GM10847 (cell line): ENCODE measurements around the gene DHRS9.

ENCODE experiments used
- POLR2A ChIP-seq: IDR thresholded peaks from 2 replicates; pipeline ENCODE4 v1.6.1; 2011; ENCODE audit not compliant: insufficient read length; ENCODE audit errors: extremely low read depth

DHRS9 gene

DNA sequence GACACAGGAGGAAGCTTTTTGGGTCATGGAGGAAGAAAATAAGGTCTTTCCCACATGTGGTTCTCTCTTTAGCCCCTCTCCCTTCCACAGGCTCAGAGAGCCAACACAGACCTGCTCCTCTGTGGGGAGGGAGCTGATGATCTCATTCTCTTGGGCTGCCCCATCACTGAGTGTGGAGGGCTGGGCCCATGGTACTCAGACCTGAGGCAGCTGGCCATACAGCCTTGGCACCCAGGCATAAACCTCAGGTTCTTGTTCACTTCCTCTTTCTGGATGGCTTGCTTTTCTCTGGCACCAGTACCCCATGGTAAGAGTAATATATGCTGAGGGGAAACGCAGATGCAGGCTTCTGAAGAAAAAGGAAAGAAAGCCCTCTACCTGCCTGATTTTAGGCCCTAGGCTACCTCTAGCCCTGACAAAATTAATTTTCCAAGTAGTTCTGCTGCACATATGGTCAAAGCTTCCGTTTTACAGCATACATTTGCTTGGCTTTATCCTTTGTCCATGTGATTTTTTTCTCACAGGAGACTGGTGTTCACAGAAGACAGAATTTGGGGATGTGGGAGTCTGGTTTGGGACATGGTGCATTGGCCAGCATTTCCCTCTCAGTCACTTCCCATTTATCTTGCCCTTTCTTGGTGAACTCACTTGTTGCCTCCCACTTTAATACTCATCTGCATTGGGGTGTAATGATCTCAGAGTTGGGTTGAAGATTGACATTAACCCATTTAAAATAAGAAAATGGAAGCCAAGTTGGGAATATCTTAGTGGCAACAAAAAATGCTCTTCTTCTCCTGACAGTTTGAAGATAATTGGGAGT, 11.1 kb downstream of the DHRS9 start:
- no peak for TF ChIP-seq POLR2A

DNA sequence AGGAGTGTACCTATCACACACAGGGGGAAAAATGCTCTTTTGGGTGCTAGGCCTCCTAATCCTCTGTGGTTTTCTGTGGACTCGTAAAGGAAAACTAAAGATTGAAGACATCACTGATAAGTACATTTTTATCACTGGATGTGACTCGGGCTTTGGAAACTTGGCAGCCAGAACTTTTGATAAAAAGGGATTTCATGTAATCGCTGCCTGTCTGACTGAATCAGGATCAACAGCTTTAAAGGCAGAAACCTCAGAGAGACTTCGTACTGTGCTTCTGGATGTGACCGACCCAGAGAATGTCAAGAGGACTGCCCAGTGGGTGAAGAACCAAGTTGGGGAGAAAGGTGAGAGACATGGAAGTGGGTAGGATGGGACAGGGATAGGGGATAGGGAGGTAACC, 12.2 kb downstream of the DHRS9 start:
- no peak for TF ChIP-seq POLR2A

DNA sequence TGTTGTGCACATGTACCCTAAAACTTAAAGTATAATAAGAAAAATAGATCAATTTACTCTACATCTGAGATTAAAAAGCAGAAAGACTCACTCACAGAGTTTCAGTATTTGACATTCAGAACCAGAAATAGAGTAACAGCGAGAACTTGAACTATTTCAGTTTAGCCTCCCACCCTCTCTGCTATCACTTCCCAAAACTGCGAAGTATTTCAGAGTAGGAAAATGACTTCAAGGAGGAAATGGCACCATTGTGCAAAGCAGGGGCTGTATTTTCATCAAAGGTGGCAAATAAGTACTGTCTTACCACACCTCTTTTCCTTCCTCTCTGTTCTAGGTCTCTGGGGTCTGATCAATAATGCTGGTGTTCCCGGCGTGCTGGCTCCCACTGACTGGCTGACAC, 13.6 kb downstream of the DHRS9 start:
- no peak for TF ChIP-seq POLR2A

DNA sequence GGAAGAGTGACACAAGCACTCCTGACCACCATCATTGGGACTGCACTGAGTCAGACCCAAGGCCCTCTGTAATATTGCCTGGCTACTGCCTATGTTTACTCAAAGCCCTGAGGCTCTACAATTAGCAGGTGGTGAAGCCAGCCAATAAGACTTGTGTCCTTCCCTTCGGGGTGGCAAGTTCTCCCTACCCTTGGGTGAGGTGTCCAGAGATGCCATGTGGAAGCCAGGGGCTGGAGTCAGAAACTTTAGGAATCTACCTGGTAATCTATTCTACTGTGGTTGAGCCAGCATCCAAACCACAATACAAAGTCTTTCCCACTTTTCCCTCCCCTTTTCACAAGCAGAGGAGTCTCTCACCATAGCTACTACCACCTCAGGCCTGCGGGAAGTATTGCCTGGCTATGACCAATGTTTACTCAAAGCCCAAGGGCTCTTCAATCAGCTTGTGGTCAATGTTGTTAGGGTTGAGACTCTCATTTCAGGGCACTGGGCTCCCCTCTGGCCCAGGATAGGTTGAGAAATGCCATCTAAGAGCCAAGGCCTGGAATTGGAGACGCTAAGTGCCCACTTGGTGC, 17.6 kb downstream of the DHRS9 start:
- no peak for TF ChIP-seq POLR2A

DNA sequence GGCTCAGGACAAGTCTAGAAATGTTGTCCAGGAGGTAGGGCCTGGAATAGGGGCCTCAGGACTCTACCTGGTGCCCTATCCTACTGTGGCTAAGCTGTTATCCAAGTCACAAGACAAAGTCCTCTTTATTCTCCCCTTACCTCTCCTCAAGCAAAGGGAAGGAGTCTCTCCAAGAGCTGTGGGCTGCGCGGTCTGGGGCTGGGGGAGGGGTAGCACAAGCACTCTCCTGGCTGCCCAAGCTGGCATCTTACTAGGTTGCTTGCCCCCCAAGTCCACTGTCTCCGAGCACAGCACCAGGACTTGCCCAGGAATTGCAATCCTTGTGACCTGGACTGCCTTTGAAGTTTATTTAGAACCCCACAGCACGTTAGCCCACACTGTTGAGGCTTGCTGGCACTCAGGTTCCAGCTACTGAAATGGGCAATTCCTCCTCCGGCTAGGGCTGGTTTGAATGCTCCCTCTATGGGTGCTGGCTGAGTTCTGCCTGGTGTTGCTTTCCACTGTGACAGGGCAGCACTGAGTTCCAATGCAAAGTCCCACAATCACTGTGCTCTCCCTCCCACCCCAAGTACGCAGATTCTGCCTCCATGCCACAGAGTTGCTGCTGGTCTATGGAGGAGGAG, 18.5 kb downstream of the DHRS9 start:
- TF ChIP-seq POLR2A, result no peak

DNA sequence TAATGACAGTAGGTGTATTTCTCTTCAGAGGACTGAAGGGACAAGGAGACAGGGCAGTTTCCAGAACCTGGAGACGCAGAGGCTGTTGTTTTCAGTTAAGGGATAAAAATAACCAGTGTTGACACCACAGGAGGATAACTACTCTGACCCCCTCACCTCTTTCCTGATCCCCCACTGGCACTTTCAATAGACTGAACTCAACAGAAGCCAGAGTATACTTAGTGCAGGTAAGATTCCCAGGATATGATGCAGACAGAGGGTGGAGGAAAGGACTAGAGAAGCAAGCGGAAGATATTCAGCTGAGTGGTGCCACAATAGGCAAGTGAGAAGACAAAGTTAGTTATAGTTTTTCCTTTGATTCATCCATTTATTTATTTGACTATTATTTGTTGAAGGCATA, 19.8 kb downstream of the DHRS9 start:
- no peak for TF ChIP-seq POLR2A

DNA sequence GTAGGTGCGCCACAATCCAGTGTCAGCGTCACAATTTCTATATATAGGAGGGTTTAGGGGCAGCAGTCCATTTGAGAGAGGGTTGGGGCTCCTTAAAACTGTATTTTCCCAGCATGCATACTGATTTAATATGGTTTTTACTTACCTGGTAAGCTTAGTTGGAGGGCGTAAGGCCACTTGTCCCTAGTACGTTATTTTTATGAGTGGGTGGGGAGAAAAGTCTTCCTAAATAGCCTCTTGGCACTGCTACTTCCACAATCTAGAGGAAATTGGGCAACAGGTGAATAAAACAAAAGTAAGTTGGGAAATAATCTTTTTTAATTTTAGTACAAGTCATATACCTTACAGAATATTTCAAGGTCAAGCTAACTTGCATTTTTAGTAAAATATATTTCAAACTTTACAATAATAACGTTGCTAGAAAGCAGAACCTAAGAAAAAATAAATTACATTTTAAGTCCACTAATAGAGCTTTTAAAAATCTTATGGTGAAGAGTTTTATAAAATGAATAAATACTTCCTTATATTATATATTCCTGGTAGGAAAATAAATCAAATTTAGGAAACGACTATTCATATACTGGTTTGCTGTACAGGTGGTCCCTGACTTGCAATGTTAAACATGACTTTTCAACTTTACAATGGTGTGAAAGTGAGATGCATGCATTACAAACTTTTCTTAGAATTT, 20.9 kb downstream of the DHRS9 start:
- no peak for TF ChIP-seq POLR2A

DNA sequence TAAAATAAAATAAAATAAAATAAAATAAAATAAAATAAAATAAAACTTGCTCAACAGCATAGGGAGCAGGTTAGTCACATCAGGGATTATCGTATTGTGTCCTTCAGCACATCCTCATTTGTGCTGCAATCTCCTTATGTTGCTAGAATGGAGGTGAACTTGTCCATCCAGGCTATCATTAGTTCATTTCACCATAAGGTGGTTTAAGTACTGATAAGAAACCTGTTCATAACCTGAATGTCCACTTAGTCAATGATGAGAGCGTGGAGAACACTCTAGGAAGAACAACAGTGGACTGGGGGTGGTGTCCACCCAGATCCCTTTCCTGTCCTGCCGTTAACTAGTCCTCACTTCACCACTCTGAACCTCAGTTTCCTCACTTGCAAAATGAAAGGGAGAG, 21.9 kb downstream of the DHRS9 start:
- TF ChIP-seq POLR2A, result no peak

DNA sequence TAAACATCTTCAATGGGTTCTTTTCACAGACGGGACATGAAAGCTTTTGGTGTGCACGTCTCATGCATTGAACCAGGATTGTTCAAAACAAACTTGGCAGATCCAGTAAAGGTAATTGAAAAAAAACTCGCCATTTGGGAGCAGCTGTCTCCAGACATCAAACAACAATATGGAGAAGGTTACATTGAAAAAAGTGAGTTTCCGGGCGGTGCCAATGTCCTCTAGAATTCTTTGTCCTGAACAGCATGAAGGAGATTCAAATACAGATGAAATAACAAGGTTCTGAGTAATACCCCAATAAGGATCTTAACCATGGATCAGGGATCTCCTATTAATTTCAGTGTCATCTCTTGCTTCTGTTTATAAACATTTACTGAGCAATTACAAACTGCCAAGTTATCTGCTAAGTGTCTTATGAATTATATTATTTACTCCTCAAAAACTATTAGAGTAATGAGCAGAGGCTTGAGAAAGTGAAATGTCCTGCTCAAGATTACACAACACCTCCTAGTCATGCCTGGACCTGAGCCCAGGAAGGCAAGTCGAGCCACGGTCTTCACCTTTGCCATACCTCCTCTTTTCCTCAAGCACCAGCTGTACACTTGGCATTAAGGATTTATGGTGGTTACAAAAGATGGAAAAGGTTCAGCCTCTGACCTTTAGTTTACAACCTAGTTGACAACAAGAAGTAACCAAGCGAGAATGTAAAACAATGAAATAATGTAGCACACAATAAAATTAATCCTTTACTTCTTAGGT, 22.6 kb downstream of the DHRS9 start:
- TF ChIP-seq POLR2A, result no peak

DNA sequence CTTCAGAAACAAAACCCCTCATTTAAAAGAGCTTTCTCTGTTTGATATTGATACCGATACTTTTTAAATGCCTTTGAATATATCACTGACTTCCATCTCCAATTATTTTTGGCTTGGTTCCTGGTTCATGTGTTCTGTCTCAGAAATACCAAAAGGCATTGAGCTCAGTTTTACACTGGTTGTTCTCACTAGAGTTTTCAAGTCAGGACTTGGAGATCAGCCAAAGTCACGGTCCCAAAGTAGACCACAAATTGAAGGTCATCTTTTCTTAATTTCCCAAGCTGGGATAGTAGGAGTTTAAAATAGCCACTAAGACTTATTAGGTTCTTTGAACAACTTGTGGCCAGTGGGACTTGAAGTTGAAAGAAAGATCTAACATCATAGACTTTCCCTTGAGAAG, 24.2 kb downstream of the DHRS9 start:
- TF ChIP-seq POLR2A, result no peak

DNA sequence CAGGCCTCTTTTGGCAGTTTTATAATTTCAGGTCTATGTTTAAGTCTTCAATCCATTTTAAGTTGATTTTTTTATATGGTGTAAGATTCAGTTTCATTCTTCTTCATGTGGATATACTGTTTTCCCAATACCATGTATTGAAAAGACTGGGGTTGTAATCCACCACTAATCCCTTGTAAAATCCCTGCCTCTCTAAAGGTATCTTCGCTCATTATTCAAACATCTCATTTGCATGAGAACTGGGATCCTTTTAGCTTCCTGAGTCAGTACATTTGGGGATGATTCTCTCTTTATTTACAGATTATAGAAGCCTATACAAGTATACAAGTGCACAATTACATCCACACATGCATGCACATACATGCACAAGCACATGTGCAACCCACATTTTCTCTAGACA, 25.3 kb downstream of the DHRS9 start:
- no peak for TF ChIP-seq POLR2A

DNA sequence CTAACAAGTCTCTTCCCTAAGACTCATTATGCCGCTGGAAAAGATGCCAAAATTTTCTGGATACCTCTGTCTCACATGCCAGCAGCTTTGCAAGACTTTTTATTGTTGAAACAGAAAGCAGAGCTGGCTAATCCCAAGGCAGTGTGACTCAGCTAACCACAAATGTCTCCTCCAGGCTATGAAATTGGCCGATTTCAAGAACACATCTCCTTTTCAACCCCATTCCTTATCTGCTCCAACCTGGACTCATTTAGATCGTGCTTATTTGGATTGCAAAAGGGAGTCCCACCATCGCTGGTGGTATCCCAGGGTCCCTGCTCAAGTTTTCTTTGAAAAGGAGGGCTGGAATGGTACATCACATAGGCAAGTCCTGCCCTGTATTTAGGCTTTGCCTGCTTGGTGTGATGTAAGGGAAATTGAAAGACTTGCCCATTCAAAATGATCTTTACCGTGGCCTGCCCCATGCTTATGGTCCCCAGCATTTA, 26.3 kb downstream of the DHRS9 start:
- no peak for TF ChIP-seq POLR2A

DNA sequence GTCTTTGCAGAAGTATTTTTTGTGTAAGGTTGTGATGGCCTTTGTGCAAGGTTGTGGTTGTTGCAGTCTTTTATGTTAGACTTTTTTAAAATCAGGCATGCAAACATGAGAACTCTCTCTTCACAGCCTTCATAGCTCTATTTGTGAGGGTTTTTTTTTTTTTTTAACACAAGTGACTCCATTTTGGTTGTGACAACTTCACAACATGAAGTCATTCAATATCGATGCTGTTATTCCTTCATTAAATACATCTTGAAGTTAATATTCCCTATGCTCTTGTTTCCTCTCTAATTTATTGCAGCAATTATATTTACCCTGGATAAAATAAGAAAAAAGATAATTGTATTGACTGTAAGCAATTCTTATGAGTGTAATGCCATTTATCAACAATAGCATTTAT, 35.5 kb downstream of the DHRS9 start:
- no peak for TF ChIP-seq POLR2A

DNA sequence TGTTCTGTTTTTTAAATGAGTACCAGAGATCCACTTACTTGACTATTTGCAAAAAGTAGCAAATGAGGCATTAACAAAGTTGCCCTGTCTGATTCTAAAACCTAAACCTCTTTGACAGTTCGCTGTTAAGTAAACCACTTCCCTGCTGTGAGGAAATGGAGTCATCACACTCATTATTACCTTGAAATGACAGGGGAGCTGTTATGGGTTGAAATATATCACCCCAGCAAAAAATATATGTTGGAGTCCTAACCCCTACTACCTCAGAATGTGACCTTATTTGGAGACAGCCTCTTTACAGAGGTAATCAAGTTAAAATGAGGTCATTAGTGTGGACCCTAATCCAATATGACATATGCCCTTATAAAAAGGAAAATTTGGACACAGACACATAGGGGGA, 36.1 kb downstream of the DHRS9 start:
- TF ChIP-seq POLR2A, result no peak

DNA sequence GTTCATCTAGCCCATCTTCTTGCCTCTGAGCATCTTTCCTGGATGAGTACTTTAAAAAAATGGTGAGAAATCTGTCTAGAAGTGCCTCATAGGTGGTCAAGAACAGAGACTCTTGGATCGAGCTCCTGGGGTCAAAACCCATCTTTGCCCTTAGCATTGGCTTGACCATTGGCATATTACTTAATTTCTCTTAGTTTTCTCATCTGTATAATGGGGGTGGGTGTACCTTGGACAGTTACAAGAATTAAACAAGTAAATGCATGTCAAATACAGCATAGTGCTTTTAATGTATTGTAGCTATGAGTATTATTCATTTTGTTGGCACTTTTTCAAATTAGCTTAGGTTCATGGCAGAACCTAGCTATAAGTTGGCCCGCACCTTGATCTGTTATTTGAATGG, 36.8 kb downstream of the DHRS9 start:
- TF ChIP-seq POLR2A, result no peak
